ENCODE data around the gene PLCB1.
"Not testable (repeated sequence)": the region's sequence is repeated elsewhere in the genome, so short reads cannot be mapped to it uniquely, and the experiment has no call there.

Gene PLCB1

GRCh38 chr20:8104252-8104651 lies 27.8 kb upstream of the PLCB1 start:
- DNase-seq (ENCODE audit: low spot score): no peak

DNA sequence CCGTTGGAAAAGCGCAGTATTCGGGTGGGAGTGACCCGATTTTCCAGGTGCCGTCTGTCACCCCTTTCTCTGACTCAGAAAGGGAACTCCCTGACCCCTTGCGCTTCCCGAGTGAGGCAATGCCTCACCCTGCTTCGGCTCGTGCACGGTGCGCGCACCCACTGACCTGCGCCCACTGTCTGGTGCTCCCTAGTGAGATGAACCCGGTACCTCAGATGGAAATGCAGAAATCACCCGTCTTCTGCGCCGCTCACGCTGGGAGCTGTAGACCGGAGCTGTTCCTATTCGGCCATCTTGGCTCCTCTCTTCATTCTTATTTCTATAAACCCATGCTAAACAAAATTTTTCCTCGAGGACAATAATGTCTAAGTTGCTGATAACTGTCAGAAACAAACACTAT lies 17.5 kb upstream of the PLCB1 start:
- DNase-seq (ENCODE audit: low spot score): not testable (repeated sequence)

More at GRCh38 chr20:8104252-8104651, 27.8 kb upstream of the PLCB1 start:
- no peak for TF ChIP-seq CTCF (IDR thresholded peaks at IDR 0.05; ENCODE audit: extremely low read depth, missing control alignments)

GRCh38 chr20:8115436-8115835 lies 16.6 kb upstream of the PLCB1 start:
- TF ChIP-seq CTCF (IDR thresholded peaks at IDR 0.05; ENCODE audit: extremely low read depth, missing control alignments): no peak
- no peak for DNase-seq (ENCODE audit: low spot score)

DNA sequence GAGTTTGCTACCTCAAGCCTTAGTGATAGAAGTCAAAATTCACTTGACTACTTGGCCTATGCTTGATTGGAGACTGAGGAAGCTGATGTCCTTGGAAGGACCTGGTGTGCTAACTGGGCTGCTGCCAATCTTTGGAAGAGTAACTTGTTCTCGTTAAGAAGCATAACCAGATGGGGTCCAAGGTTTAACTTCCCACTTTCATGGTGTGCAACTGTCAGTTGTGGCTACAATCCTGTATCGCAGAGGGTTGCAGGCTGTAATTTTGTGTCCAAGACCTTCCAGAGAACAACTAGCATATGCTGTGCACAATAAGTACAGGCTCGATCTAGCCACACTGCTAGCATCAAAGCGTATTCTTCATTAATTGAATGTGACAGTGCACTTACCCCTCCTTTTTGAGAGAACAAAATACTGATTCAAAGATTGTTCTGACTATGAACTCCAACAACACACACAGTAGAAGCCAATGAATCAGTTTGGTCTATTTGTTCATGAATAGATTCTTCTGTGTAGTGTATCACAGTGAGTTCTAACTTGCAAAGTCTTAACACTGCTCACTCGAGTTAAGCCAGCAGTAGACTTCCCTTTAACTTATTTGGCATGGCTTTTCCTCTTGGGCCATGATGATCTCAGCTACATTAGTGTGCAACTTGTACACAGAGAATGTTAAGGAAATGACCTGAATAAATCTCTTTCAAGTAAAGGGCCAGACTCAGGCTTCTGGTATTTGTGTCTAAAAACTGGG lies 15.8 kb upstream of the PLCB1 start:
- TF ChIP-seq CTCF (IDR thresholded peaks at IDR 0.05; ENCODE audit: extremely low read depth, missing control alignments): no peak
- no peak for DNase-seq (ENCODE audit: low spot score)

DNA sequence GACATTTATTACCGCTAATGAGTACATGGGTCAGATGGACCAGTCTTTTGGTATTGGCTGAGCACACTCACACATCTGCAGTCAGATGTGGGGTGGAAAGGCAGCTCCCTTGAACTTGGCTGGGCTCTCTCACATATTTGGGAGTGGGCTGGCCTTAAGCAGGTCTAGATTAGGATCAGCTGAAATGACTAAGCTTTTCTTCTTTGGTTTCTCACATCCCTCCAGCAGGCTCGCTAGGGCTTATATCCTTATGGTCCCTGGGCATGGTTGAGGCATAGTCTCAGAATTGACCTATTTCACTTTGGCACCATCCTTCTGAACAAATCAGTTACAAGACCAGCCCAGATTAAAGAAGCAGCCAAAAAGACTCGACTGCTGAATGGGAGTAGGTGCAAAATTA lies 14.4 kb upstream of the PLCB1 start:
- DNase-seq (ENCODE audit: low spot score): no peak
- no peak for TF ChIP-seq CTCF (IDR thresholded peaks at IDR 0.05; ENCODE audit: extremely low read depth, missing control alignments)

DNA sequence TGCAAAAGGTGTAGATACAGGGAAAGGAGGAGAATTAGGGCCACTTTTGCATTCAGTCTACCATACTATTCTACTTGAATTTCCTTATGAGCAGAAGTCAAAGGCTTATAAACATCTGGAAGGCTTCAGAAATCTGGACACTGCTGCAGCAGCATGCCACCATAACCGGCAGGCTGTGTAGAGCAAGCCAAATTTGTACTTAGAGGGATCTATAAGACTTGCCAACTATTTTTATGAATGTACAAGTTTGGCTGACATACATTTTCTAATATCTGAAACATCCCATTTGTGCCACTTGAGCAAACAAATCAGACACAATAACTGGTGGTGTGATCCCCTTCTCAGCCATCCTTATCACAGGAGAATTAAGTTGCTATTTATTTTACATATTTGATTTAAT lies 14.0 kb upstream of the PLCB1 start:
- TF ChIP-seq CTCF (IDR thresholded peaks at IDR 0.05; ENCODE audit: extremely low read depth, missing control alignments): no peak
- no peak for DNase-seq (ENCODE audit: low spot score)

DNA sequence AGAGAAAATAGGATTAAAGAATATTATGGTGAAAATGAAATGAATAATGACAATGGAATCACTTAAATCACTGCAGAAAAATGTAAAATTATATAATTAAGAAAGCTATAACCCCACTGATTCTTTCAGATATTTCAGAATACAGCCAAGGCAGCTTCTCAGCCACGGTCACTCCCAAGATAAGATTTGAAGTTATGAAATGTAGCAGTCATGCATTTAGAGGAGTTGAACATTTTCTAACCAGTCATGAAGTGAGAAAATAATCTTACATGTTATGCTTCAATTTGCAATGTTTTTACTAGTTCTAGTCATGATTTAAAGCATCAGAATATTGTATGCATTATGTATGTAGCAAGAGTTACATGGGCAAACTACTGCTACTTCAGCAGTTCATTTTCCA lies 13.3 kb upstream of the PLCB1 start:
- DNase-seq (ENCODE audit: low spot score): no peak
- TF ChIP-seq CTCF (IDR thresholded peaks at IDR 0.05; ENCODE audit: extremely low read depth, missing control alignments): no peak

DNA sequence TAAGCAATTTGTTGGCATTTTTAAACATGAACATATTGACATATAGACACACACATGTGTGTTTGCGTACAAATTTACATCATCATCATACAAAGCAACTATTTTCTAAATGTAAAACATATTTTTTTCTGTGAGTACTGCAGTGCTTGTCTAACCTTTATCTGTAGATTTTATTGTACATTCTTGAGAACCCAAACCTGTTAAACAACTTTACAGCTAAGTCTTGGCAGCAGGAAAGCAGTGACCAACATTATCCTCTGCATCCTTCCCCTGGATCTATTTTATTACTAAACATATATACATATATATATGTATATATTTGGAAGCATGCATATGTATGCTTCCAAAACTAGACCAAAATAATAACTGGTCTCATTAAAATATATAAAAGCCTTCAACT lies 10.4 kb upstream of the PLCB1 start:
- DNase-seq (ENCODE audit: low spot score): no peak

More for the DNA sequence above, 10.4 kb upstream of the PLCB1 start:
- no peak for TF ChIP-seq CTCF (IDR thresholded peaks at IDR 0.05; ENCODE audit: extremely low read depth, missing control alignments)

All from GM20000 (cell line).